Camera-type eye (tissue), 1 donor: ENCODE results near the gene KCNN1. TPM values are rescaled to one million over a fixed set of nuclear protein-coding genes. Genes with fewer than 3 reads are reported as not detected.

Experiments
- total RNA-seq: library from RNA; depleted of rRNA; stranded (reverse); fragments of >200 nt; gene quantifications from one replicate; pipeline ENCODE4 v1.2.3, GENCODE V29; 2014

The KCNN1 gene
- total RNA-seq, result 11.1 TPM

GRCh38 chr19:17966550-17967256 lies at the start of gene KCNN1:
TSS of gene KCNN1 (plus strand) at chr19:17967107. CDS start at chr19:17973889, 6,782 bp downstream.

GRCh38 chr19:17932485-17933338 lies 34.2 kb upstream of the KCNN1 start, which contains the start of gene CCDC124:
TSS of gene CCDC124 (plus strand) at chr19:17933015. CDS start at chr19:17936421, 3,406 bp downstream.

GRCh38 chr19:18007917-18008673 lies 41.2 kb downstream of the KCNN1 start, which contains the start of gene ARRDC2:
TSS of gene ARRDC2 (plus strand) at chr19:18008170. CDS start at chr19:18008311, 141 bp downstream.

Other genes starting within 250 kb of the KCNN1 start
- gene MAP1S, start 247.6 kb upstream of the KCNN1 start, total RNA-seq, result 33.0 TPM
- gene FCHO1, start 215.6 kb upstream of the KCNN1 start, total RNA-seq, result 5.9 TPM
- gene B3GNT3, start 172.0 kb upstream of the KCNN1 start, total RNA-seq, result 1.2 TPM
- not detected for gene INSL3, start 145.6 kb upstream of the KCNN1 start, total RNA-seq
- gene JAK3, start 119.1 kb upstream of the KCNN1 start, total RNA-seq, result 3.4 TPM
- gene RPL18A, start 107.2 kb upstream of the KCNN1 start, total RNA-seq, result 626 TPM
- not detected for gene SLC5A5, start 95.2 kb upstream of the KCNN1 start, total RNA-seq
- gene CCDC124, start 34.1 kb upstream of the KCNN1 start, total RNA-seq, result 50.0 TPM
- gene ARRDC2, start 41.1 kb downstream of the KCNN1 start, total RNA-seq, result 34.5 TPM
- 0.38 TPM for gene IL12RB1, start 119.8 kb downstream of the KCNN1 start, total RNA-seq
- 6.6 TPM for gene MAST3, start 130.7 kb downstream of the KCNN1 start, total RNA-seq
- gene PIK3R2, start 186.1 kb downstream of the KCNN1 start, total RNA-seq, result 42.6 TPM
- 5.8 TPM for gene IFI30, start 206.7 kb downstream of the KCNN1 start, total RNA-seq
- 9.4 TPM for gene MPV17L2, start 226.1 kb downstream of the KCNN1 start, total RNA-seq
- 21.1 TPM for gene RAB3A, start 236.9 kb downstream of the KCNN1 start, total RNA-seq